Progenitor cell of endocrine pancreas (in vitro differentiated cells): ENCODE measurements around the gene PGD. TPM values are rescaled to one million over a fixed set of nuclear protein-coding genes. Genes with fewer than 3 reads are reported as not detected.
"Not testable (repeated sequence)": the region's sequence is repeated elsewhere in the genome, so short reads cannot be mapped to it uniquely, and the experiment has no call there.

Experiments used
- DNase-seq: peaks from one replicate; pipeline ENCODE4 v3.0.0; 2021; ENCODE audit warnings: low spot score; ENCODE audit not compliant: unreplicated experiment
- H3K27ac Mint-ChIP-seq: 2 replicates; pipeline ENCODE4 v1.8.0; 2021; ENCODE audit warnings: mild to moderate bottlenecking, moderate library complexity, mixed read lengths
- H3K27me3 Mint-ChIP-seq: 2 replicates; pipeline ENCODE4 v1.8.0; 2021; ENCODE audit warnings: mixed read lengths
- H3K36me3 Mint-ChIP-seq: 2 replicates; pipeline ENCODE4 v1.8.0; 2022; ENCODE audit warnings: mixed read lengths; ENCODE audit not compliant: insufficient read depth
- H3K4me1 Mint-ChIP-seq: 2 replicates; pipeline ENCODE4 v1.8.0; 2021; ENCODE audit warnings: low read depth, mixed read lengths
- H3K4me3 Mint-ChIP-seq: 2 replicates; pipeline ENCODE4 v1.8.0; 2021; ENCODE audit warnings: low read depth, mild to moderate bottlenecking, moderate library complexity, mixed read lengths
- H3K9me3 Mint-ChIP-seq: 2 replicates; pipeline ENCODE4 v1.8.0; 2021; ENCODE audit warnings: low read depth, mixed read lengths
- CTCF ChIP-seq: fragments of 200-600 bp; sonication (generic); IDR thresholded peaks from one replicate; pipeline ENCODE4 v1.5.0; 2021; ENCODE audit warnings: antibody characterized with exemption, mild to moderate bottlenecking; ENCODE audit not compliant: unreplicated experiment
- total RNA-seq: library from RNA; stranded (reverse); gene quantifications from 2 replicates; pipeline ENCODE4 v1.2.1, GENCODE V29; 2021

Gene PGD
- total RNA-seq, 1 donor from 2014 or later, result 263 TPM

- Mint-ChIP-seq H3K27ac (no peak overlapping the region), H3K4me1 (no peaks in the 10 kb centered on the region), H3K36me3 (peaks cover 27% of the 10 kb centered on the region), H3K27me3 (no peaks in the 10 kb centered on the region), H3K9me3 (no peaks in the 10 kb centered on the region), H3K4me3 (no peak overlapping the region)
- TF ChIP-seq CTCF, result no peak
- no peak for DNase-seq
These were observed 30.7 kb upstream of the PGD start for GRCh38 chr1:10368194-10368593.

- peaks cover 31% of the 10 kb centered on the region for H3K36me3 Mint-ChIP-seq
- no peak overlapping the region for H3K27ac Mint-ChIP-seq
- no peaks in the 10 kb centered on the region for H3K4me1 Mint-ChIP-seq
- no peak overlapping the region for H3K4me3 Mint-ChIP-seq
- H3K27me3 Mint-ChIP-seq, result no peaks in the 10 kb centered on the region
- H3K9me3 Mint-ChIP-seq, result no peaks in the 10 kb centered on the region
- no peak for TF ChIP-seq CTCF
- no peak for DNase-seq
These were observed 24.4 kb upstream of the PGD start for GRCh38 chr1:10374442-10374860.

GRCh38 chr1:10377365-10378029, 21.4 kb upstream of the PGD start:
- peaks cover 23% of the 10 kb centered on the region for H3K36me3 Mint-ChIP-seq
- not testable (repeated sequence) for H3K27me3 Mint-ChIP-seq, H3K9me3 Mint-ChIP-seq, H3K4me3 Mint-ChIP-seq, H3K4me1 Mint-ChIP-seq
- peak overlapping the region; percentile 67 for H3K27ac Mint-ChIP-seq
- peak; percentile 14 for DNase-seq
- TF ChIP-seq CTCF, result peak; percentile 59

GRCh38 chr1:10378081-10378841, 20.6 kb upstream of the PGD start:
- H3K36me3 Mint-ChIP-seq, result peaks cover 28% of the 10 kb centered on the region
- H3K4me1 Mint-ChIP-seq, result no peaks in the 10 kb centered on the region
- no peaks in the 10 kb centered on the region for H3K9me3 Mint-ChIP-seq
- TF ChIP-seq CTCF, result no peak
- no peak overlapping the region for H3K4me3 Mint-ChIP-seq
- DNase-seq, result no peak
- no peak overlapping the region for H3K27ac Mint-ChIP-seq
- H3K27me3 Mint-ChIP-seq, result no peaks in the 10 kb centered on the region

GRCh38 chr1:10379101-10379620, 19.7 kb upstream of the PGD start:
- H3K4me3 Mint-ChIP-seq, result no peak overlapping the region
- H3K27ac Mint-ChIP-seq, result peak overlapping the region; percentile 46
- peaks cover 28% of the 10 kb centered on the region for H3K36me3 Mint-ChIP-seq
- H3K4me1 Mint-ChIP-seq, result no peaks in the 10 kb centered on the region
- no peak for DNase-seq
- no peaks in the 10 kb centered on the region for H3K9me3 Mint-ChIP-seq
- TF ChIP-seq CTCF, result no peak
- H3K27me3 Mint-ChIP-seq, result no peaks in the 10 kb centered on the region
